Activated CD4-positive, alpha-beta T cell treated with anti-CD3 and anti-CD28 coated beads, Interleukin-2, amount 50 U/mL, for 4 hours (primary cell): Measurements from ENCODE around the gene RSKR.
A peak's percentile ranks its signal among the peaks of the same experiment; 100 is the strongest.
"Not testable (repeated sequence)": the region's sequence is repeated elsewhere in the genome, so short reads cannot be mapped to it uniquely, and the experiment has no call there.

Source experiments
- DNase-seq, 2 experiments: peaks; one replicate each; pipeline ENCODE4 v3.0.0-alpha.2; 2020

The RSKR gene

GRCh38 chr17:28620010-28620409 lies 6.0 kb upstream of the RSKR start:
- DNase-seq = no peak

- DNase-seq = no peak
These were observed 4.5 kb upstream of the RSKR start for GRCh38 chr17:28618464-28618863.

GRCh38 chr17:28616281-28616680 lies 2.3 kb upstream of the RSKR start:
- no peak for DNase-seq

- no peak for DNase-seq
These were observed 1.4 kb upstream of the RSKR start for GRCh38 chr17:28615260-28615940.

GRCh38 chr17:28612936-28613872 lies 781 bp downstream of the RSKR start:
- peak; percentile 23 to 39 for DNase-seq

GRCh38 chr17:28612531-28612930 lies 1.5 kb downstream of the RSKR start:
- no peak for DNase-seq

- DNase-seq = no peak
These were observed 3.6 kb downstream of the RSKR start for GRCh38 chr17:28610376-28610775.

- not testable (repeated sequence) for DNase-seq
These were observed 10.0 kb downstream of the RSKR start for GRCh38 chr17:28604031-28604430.

GRCh38 chr17:28599311-28600184 lies 14.4 kb downstream of the RSKR start:
- peak; percentile 61 to 67 for DNase-seq

GRCh38 chr17:28598799-28599310 lies 15.1 kb downstream of the RSKR start, which contains the start of gene SPAG5:
TSS of gene SPAG5 (minus strand) at chr17:28599025. CDS start at chr17:28598946, 79 bp downstream.
- DNase-seq = peak; percentile 89 to 91

- DNase-seq = no peak
These were observed 15.6 kb downstream of the RSKR start for GRCh38 chr17:28598389-28598788.

- no peak for DNase-seq
These were observed 16.2 kb downstream of the RSKR start for GRCh38 chr17:28597606-28598383.

GRCh38 chr17:28592260-28592659 lies 21.7 kb downstream of the RSKR start:
- DNase-seq = no peak

- DNase-seq = no peak
These were observed 28.1 kb downstream of the RSKR start for GRCh38 chr17:28585851-28586250.

- no peak for DNase-seq
These were observed 29.6 kb downstream of the RSKR start for GRCh38 chr17:28584434-28584833.

GRCh38 chr17:28582513-28582912 lies 31.5 kb downstream of the RSKR start:
- no peak for DNase-seq

GRCh38 chr17:28580959-28581358 lies 33.0 kb downstream of the RSKR start:
- DNase-seq = no peak

- no peak for DNase-seq
These were observed 34.5 kb downstream of the RSKR start for GRCh38 chr17:28579526-28579925.

- DNase-seq = no peak
These were observed 35.5 kb downstream of the RSKR start for GRCh38 chr17:28578246-28579195.

- DNase-seq = no peak
These were observed 36.5 kb downstream of the RSKR start for GRCh38 chr17:28577466-28577824.
